Measurements from ENCODE around the gene CLCNKA. TPM values are rescaled to one million over a fixed set of nuclear protein-coding genes. Genes with fewer than 3 reads are reported as not detected.
"Not testable (repeated sequence)": the region's sequence is repeated elsewhere in the genome, so short reads cannot be mapped to it uniquely, and the experiment has no call there.

The CLCNKA gene
- total RNA-seq, 1 donor from 2014 or later, result 0.65 TPM

- DNase-seq (no peak), ATAC-seq (no peak)
- Histone ChIP-seq H3K9me3 (no peaks in the 10 kb centered on the region), H3K27ac (no peak overlapping the region), H3K4me1 (peaks cover 2% of the 10 kb centered on the region), H3K4me3 (no peak overlapping the region), H3K27me3 (ENCODE audit: low read depth) (peaks cover 3% of the 10 kb centered on the region), H3K36me3 (no peaks in the 10 kb centered on the region)
- intact Hi-C loops (cut with DNase I), result no loop called here
- no peak for TF ChIP-seq CTCF (IDR thresholded peaks at IDR 0.05)
These were observed 32.1 kb downstream of the CLCNKA start for GRCh38 chr1:16053781-16054502.

- no peak overlapping the region for H3K4me3 ChIP-seq
- H3K9me3 ChIP-seq, result no peaks in the 10 kb centered on the region
- DNase-seq, result no peak
- intact Hi-C loops (cut with DNase I), result no loop called here
- H3K27me3 ChIP-seq (ENCODE audit: low read depth), result no peaks in the 10 kb centered on the region
- H3K27ac ChIP-seq, result no peak overlapping the region
- no peak for TF ChIP-seq CTCF (IDR thresholded peaks at IDR 0.05)
- H3K36me3 ChIP-seq, result no peaks in the 10 kb centered on the region
- ATAC-seq, result no peak
- H3K4me1 ChIP-seq, result no peaks in the 10 kb centered on the region
These were observed 33.0 kb downstream of the CLCNKA start for GRCh38 chr1:16054598-16055540.

GRCh38 chr1:16055613-16056520, 34.0 kb downstream of the CLCNKA start:
- intact Hi-C loops (cut with DNase I), result no loop called here
- no peaks in the 10 kb centered on the region for H3K36me3 ChIP-seq
- TF ChIP-seq CTCF (IDR thresholded peaks at IDR 0.05), result peak; percentile 95
- peak; percentile 91 to 93 for ATAC-seq
- H3K27ac ChIP-seq, result no peak overlapping the region
- H3K4me1 ChIP-seq, result no peaks in the 10 kb centered on the region
- H3K27me3 ChIP-seq (ENCODE audit: low read depth), result no peaks in the 10 kb centered on the region
- no peak overlapping the region for H3K4me3 ChIP-seq
- H3K9me3 ChIP-seq, result no peaks in the 10 kb centered on the region
- peak; percentile 93 for DNase-seq

GRCh38 chr1:16056521-16056912, 34.7 kb downstream of the CLCNKA start:
- H3K4me3 ChIP-seq; H3K4me1 ChIP-seq; H3K27me3 ChIP-seq (ENCODE audit: low read depth); H3K27ac ChIP-seq; H3K9me3 ChIP-seq; H3K36me3 ChIP-seq; intact Hi-C loops (cut with DNase I); ATAC-seq; DNase-seq: not testable (repeated sequence)

GRCh38 chr1:16057314-16057915, 35.6 kb downstream of the CLCNKA start:
- ATAC-seq; H3K4me3 ChIP-seq; H3K27me3 ChIP-seq (ENCODE audit: low read depth); intact Hi-C loops (cut with DNase I); H3K36me3 ChIP-seq; H3K9me3 ChIP-seq; H3K27ac ChIP-seq; H3K4me1 ChIP-seq; DNase-seq: not testable (repeated sequence)

GRCh38 chr1:16058394-16059120, 36.7 kb downstream of the CLCNKA start:
- not testable (repeated sequence) for ATAC-seq

More at GRCh38 chr1:16058394-16059120, 36.7 kb downstream of the CLCNKA start:
- H3K9me3 ChIP-seq; DNase-seq; H3K36me3 ChIP-seq; H3K4me1 ChIP-seq; H3K27me3 ChIP-seq (ENCODE audit: low read depth); H3K27ac ChIP-seq; H3K4me3 ChIP-seq; intact Hi-C loops (cut with DNase I): not testable (repeated sequence)
